BE2C (cell line): ENCODE measurements around the gene CDH23.

Source experiments
- DNase-seq: peaks from one replicate; pipeline ENCODE4 v3.0.0-alpha.2; 2020
- H3K27me3 ChIP-seq: fragments of 250-450 bp; sonication (Bioruptor Pico); 2 replicates; pipeline ENCODE4 v1.5.1; 2020; ENCODE audit warnings: mild to moderate bottlenecking
- H3K36me3 ChIP-seq: fragments of 250-450 bp; sonication (Bioruptor Pico); 2 replicates; pipeline ENCODE4 v1.5.1; 2020; ENCODE audit warnings: mild to moderate bottlenecking
- H3K4me1 ChIP-seq: fragments of 250-450 bp; sonication (Bioruptor Pico); 2 replicates; pipeline ENCODE4 v1.5.1; 2020
- H3K4me3 ChIP-seq: 2 replicates; pipeline ENCODE4 v1.5.1; 2011; ENCODE audit warnings: low read depth, low read length
- H3K9me3 ChIP-seq: fragments of 250-450 bp; sonication (Bioruptor Pico); 2 replicates; pipeline ENCODE4 v1.5.1; 2020
- TF ChIP-seq, protein P1 (sequence below): IDR thresholded peaks from 2 replicates; pipeline ENCODE4 v1.5.1; 2012; ENCODE audit warnings: mild to moderate bottlenecking, low read depth, low read length

The CDH23 gene

DNA sequence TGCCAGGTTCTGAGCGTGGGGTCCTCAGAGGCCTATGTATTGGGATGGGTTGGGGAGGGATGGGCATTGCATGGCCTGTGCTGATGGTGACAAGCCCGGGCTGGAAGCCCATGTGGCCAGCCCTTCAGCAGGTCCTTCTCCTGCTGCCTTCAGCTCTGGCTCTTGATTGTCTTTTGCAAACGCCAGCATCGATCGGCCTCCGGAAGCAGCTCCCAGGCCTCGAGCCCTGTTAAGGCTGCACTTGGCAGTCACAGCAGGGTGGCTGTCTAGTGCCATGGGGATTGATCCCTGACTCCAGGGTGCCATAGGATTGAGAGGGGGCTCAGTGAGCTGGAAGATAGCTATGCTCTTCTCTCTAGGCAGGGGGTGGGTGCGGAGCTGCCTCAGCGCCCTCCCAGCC is 51.4 kb downstream of the CDH23 start:
- no peaks in the 10 kb centered on the region for H3K36me3 ChIP-seq
- no peaks in the 10 kb centered on the region for H3K9me3 ChIP-seq
- H3K4me1 ChIP-seq: no peaks in the 10 kb centered on the region
- no peak overlapping the region for H3K4me3 ChIP-seq
- H3K27me3 ChIP-seq: no peaks in the 10 kb centered on the region
- DNase-seq: no peak
- TF ChIP-seq, protein P1, sequence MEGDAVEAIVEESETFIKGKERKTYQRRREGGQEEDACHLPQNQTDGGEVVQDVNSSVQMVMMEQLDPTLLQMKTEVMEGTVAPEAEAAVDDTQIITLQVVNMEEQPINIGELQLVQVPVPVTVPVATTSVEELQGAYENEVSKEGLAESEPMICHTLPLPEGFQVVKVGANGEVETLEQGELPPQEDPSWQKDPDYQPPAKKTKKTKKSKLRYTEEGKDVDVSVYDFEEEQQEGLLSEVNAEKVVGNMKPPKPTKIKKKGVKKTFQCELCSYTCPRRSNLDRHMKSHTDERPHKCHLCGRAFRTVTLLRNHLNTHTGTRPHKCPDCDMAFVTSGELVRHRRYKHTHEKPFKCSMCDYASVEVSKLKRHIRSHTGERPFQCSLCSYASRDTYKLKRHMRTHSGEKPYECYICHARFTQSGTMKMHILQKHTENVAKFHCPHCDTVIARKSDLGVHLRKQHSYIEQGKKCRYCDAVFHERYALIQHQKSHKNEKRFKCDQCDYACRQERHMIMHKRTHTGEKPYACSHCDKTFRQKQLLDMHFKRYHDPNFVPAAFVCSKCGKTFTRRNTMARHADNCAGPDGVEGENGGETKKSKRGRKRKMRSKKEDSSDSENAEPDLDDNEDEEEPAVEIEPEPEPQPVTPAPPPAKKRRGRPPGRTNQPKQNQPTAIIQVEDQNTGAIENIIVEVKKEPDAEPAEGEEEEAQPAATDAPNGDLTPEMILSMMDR: no peak

DNA sequence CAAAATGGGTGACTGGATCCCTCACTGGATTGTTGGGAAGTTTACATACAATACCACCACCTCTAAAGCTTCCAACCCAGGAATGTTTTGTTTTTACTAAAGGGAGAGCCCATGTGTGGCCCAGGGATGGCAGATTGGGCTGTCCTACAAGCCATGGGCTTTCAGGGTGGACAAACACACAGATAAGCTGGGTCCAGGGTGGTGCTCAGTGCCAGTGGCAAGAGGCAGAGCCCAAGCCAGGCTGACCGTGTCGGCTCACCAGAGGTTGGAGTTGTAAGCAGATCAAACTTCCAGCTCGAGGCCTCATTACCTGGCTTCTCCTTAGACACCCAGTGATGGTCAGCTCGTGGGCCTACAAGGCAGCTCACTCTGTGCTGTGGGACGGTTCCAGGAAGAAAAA is 52.3 kb downstream of the CDH23 start:
- DNase-seq: no peak
- TF ChIP-seq, protein P1: no peak
- no peaks in the 10 kb centered on the region for H3K4me1 ChIP-seq
- no peaks in the 10 kb centered on the region for H3K36me3 ChIP-seq
- H3K9me3 ChIP-seq: no peaks in the 10 kb centered on the region
- H3K27me3 ChIP-seq: no peaks in the 10 kb centered on the region
- H3K4me3 ChIP-seq: no peak overlapping the region

DNA sequence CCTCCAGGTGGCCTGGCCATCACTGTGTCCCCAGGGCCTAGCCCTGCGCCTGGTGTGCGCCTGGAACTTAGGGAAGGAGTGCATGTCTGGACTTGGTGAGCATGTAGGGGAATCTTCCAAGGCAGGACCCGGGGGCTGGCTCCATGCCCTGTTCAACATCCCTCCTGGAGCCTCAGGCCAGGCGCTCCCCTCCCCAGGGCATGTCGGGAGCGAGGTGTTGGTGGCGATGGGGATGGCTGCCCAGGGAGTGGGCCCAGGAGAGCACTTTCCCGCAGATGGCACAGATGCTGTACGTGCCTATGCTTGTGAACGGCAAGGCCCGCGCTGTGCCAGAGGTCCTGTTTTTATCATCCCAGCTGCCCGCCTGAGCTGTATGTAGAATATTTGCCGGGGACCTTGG is 55.0 kb downstream of the CDH23 start:
- TF ChIP-seq, protein P1: no peak
- no peaks in the 10 kb centered on the region for H3K4me1 ChIP-seq
- H3K36me3 ChIP-seq: no peaks in the 10 kb centered on the region
- DNase-seq: no peak
- H3K9me3 ChIP-seq: no peaks in the 10 kb centered on the region
- no peaks in the 10 kb centered on the region for H3K27me3 ChIP-seq
- no peak overlapping the region for H3K4me3 ChIP-seq

DNA sequence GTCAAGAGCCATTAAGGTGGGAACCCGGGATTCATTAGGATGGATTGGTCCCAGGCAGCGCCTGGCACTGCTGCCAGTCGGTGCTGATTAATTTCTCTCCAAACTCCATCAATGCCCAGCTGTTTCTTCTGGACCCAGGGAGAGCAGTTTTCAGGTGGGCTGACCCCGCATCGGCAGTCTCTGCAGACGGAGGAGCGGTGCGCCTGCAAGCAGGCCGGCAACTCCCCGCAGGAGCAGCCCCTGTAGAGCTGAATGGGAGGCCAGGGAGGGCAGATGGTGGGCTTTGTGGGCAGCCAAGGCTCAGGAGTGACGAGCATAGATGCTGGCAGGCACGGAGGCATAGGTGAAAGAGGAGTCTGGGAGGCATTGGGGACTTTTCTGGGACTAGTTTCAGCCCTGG is 56.5 kb downstream of the CDH23 start:
- no peaks in the 10 kb centered on the region for H3K36me3 ChIP-seq
- no peaks in the 10 kb centered on the region for H3K27me3 ChIP-seq
- TF ChIP-seq, protein P1: no peak
- H3K4me3 ChIP-seq: no peak overlapping the region
- no peak for DNase-seq
- no peaks in the 10 kb centered on the region for H3K9me3 ChIP-seq
- no peaks in the 10 kb centered on the region for H3K4me1 ChIP-seq

DNA sequence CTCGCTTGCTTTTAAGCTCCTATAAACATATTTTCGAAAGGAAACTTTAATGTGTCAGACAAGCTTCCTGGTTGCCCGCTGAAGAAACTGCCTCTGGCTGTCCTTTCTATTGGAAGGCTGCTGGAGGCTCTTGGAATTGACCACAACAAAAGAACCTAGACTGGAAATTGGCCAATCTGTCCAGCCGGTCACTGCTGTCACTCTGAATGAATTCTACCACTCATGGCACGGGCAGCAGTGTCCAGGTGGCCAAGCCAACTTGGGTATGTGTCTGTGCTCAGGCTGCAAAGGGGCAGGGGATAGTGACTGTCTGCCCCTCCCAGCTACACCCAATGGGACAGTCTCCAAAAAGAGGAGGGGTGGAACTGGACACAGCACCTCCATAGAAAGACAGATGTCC is 57.6 kb downstream of the CDH23 start:
- no peaks in the 10 kb centered on the region for H3K4me1 ChIP-seq
- no peaks in the 10 kb centered on the region for H3K9me3 ChIP-seq
- no peak for DNase-seq
- H3K36me3 ChIP-seq: no peaks in the 10 kb centered on the region
- no peak overlapping the region for H3K4me3 ChIP-seq
- TF ChIP-seq, protein P1: no peak
- H3K27me3 ChIP-seq: no peaks in the 10 kb centered on the region

DNA sequence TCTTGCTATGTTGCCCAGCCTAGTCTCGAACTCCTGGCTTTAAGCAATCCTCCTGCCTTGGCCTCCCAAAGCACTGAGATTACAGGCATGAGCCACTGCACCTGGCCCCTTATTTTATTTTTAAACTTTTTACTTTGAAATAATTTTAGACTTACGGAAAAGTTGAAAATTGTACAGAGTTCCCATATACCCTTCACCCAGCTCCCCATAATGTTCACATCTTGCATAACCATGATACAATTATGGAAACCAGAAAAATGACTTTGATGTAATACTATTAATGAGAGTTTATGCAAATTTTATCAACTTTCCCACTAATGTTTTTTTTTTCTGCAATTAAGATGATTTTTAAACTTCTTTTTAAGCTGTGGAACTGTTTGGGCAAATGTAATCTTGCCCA is 58.3 kb downstream of the CDH23 start:
- no peak overlapping the region for H3K4me3 ChIP-seq
- no peaks in the 10 kb centered on the region for H3K36me3 ChIP-seq
- no peaks in the 10 kb centered on the region for H3K9me3 ChIP-seq
- H3K27me3 ChIP-seq: no peaks in the 10 kb centered on the region
- no peaks in the 10 kb centered on the region for H3K4me1 ChIP-seq
- TF ChIP-seq, protein P1: no peak
- DNase-seq: no peak
